Measurements from ENCODE around the gene FKBP10. TPM values are rescaled to one million over a fixed set of nuclear protein-coding genes. Genes with fewer than 3 reads are reported as not detected.
"Not testable (repeated sequence)": the region's sequence is repeated elsewhere in the genome, so short reads cannot be mapped to it uniquely, and the experiment has no call there.

The FKBP10 gene
- total RNA-seq, 1 donor from 2014 or later, result 0.27 TPM

DNA sequence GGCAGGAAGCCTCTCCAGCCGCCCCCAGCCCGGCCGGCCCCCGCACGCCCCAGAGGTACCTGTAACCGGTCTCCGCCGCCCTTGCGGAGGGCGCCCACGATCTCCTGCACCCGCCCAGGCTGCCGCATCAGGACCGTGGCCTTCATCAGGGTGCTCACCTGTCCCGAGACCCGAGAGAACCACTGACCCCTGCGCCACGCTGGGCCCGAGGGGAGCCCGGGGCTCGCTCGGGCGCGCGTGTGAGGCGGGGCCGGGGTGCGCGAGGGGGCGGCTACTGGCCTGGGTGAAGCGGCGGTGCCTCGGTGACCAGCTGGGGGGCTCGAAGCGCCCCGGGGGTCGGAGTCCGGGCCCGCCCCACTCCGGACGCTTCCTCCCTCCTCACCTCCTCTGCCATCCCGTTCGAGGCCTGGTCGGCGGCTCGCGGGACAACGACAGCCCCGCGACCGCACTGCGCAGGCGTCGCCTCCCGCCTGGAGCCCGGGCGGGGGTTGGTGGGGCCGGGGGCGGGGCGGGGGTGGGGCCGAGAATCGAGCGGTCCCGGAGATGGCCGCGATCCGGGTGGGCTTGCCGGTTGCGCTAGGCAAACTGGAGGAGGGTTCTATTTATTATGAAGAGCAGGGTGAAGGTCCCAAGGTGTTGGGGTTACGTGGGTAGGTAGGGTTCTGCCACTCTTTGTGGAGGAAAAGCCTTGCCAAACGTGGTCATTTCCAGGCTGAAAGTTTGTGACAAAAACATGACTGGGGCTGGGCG is 23.2 kb downstream of the FKBP10 start, which contains the start of gene NT5C3B:
Gene NT5C3B (minus strand): TSS at position 433 of the 750 bp plus-strand sequence. CDS start 39 bp downstream, at position 394.
- intact Hi-C loops (cut with micrococcal nuclease), result no loop called here

- intact Hi-C loops (cut with micrococcal nuclease), result no loop called here
Measured at GRCh38 chr17:41836550-41837196, 23.9 kb downstream of the FKBP10 start.

DNA sequence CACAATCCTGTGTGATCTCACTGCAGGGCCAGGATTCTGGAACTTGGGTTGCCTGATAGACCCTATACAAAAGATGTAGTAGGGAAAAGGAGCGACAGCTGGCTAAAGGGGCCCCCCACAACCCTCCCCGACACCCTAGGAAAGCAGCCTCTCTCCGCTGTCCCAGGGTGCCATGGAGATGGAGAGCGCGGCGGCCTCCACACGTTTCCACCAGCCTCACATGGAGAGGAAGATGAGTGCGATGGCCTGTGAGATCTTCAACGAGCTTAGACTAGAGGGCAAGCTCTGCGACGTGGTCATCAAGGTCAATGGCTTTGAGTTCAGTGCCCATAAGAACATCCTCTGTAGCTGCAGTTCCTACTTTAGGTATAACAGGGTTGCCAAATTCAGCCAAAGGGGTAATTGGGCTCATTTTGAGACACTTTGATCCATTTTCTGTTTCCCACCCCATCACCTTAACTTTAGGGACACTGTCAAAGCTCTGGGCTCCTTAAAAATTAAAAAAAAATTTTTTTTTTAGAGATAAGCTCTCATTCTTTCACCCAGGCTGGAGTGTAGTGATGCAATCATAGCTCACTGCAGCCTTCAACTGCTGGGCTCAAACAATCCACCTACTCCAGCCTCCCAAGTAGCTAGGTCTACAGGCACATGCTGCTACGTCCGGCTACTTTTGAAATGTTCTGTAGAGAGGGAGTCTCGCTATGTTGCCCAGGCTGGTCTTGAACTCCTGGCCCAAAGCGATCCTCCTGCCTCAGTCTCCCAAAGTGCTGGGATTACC is 25.1 kb downstream of the FKBP10 start, which contains the start of gene KLHL10:
Gene KLHL10 (plus strand): TSS at position 65 of the 778 bp plus-strand sequence. CDS start 108 bp downstream, at position 173.
- intact Hi-C loops (cut with micrococcal nuclease), result no loop called here

DNA sequence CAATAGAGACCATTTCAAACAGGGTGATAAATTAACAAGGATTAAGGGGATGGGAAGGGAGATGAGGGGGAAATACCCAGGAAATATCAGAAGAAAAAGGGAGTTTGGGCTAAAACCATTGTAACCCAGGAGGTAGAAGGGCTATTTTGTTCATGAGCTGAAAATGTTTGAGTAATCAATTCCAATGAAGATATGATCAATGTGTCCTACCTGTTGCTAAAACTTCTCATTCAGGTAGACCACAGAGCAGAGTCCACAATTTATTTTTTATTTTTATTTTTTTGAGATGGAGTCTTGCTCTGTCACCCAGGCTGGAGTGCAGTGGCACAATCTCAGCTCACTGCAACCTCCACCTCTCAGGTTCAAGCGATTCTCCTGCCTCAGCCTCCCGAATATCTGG is 26.6 kb downstream of the FKBP10 start:
- intact Hi-C loops (cut with micrococcal nuclease), result not testable (repeated sequence)

- intact Hi-C loops (cut with micrococcal nuclease), result not testable (repeated sequence)
Measured at GRCh38 chr17:41840781-41841180, 28.0 kb downstream of the FKBP10 start.

GRCh38 chr17:41844971-41845370 is 32.2 kb downstream of the FKBP10 start:
- intact Hi-C loops (cut with micrococcal nuclease), result no loop called here

- intact Hi-C loops (cut with micrococcal nuclease), result no loop called here
Measured at GRCh38 chr17:41848788-41849187, 36.0 kb downstream of the FKBP10 start.

DNA sequence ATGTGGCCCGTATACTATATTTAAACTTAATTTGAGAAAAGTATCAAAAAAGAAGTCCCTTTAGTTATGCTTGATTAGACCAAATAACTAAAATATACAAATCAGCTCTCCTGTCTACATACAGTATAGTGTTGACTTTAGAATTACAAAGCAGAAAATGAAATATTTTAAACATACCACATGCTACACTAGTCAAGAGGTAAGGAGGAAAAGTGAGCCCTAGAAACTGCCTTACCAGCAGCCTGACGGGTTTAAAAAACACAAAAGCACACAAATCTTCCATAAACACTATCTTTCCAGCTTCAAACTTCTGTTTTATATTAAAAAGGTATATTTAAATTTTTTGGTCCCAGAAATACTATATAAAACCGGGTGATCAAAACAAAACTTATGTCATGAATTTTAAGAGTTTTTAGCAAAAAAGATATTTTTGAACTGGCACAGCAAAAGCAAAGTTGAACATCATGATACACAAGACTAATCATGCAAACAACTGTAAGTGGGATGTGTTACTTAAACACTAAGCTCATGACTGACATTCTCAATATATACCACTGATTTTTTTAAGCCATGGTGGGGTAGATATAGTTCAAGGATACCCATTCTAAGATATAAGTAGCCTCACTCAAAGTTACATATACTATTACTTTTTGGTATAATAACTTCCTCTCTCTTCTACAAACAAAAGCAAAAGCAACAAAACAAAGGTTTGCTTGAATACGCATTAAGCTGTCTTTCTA is 36.6 kb downstream of the FKBP10 start:
- intact Hi-C loops (cut with micrococcal nuclease), result no loop called here

GRCh38 chr17:41851382-41851781 is 38.6 kb downstream of the FKBP10 start:
- intact Hi-C loops (cut with micrococcal nuclease), result not testable (repeated sequence)

DNA sequence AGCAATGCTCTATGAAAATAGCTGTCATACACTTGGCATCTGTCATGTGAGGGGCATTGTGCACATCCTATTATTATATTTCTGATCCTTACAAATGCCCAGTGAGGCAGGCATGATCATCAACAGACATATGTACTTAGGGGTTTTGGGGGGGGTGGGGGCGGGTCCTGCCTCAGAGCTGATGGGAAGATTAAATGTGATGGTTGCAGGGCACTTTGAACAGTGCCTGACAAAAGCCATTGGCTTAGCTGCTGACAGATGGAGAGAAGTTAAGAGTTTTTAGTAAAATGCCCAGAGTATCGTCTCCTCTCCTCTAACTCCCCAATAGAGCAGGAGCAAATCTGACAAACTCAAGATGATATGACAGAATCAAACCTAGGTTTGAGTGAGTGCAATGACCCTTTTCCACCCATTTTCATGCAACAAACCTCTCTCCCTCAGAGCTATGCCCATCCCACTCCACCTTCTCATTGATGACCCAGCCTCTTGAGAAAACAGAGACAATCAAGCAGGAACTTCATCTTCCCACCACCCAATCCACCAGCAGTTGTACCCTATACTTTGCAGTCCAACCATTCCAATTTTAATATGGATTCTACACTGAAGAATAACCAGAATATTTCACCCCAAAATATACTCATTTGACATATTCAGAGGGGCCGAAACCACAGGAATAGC is 47.6 kb downstream of the FKBP10 start:
- intact Hi-C loops (cut with micrococcal nuclease), result no loop called here

DNA sequence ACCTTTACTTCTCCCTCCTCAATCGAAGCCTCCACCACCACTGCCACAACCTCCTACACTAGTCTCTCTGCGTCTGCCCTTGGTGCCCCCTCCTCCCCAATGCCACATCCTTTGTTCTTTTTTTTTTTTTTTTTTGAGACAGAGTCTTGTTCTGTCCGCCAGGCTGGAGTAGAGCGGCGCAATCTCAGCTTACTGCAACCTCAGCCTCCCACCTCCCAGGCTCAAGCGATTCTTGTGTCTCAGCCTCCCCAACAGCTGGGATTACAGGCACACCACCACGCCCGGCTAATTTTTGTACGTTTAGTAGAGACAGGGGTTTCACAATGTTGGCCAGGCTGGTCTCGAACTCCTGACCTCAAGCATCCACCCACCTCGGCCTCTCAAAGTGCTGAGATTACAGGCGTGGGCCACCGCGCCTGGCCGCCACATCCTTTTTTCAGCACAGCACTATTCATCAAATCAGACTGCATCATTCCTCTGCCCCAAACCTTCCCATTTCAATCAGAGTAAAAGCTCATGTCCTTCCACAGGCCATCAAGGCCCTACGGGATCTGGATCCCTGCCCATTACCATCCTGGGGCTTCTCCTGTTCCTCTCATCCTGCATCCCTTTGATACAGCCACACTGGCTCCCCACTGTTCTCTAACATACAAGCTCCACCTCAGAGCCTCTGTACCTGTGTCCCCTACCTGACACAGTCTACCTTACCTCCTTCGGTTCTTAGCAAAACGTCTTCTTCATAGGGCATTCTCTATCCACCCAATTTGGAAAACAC is 50.5 kb downstream of the FKBP10 start:
- intact Hi-C loops (cut with micrococcal nuclease), result no loop called here

- intact Hi-C loops (cut with micrococcal nuclease), result loop anchor here (2.0 kb wide), 3 partner anchors 54 to 152 kb away; partner anchors contain the start of genes ACLY, DNAJC7 and P3H4
Measured at GRCh38 chr17:41864498-41864835, 51.7 kb downstream of the FKBP10 start.

- intact Hi-C loops (cut with micrococcal nuclease), result loop anchor here (1.0 to 2.0 kb wide), 4 partner anchors 54 to 152 kb away; partner anchors contain the start of genes ACLY, CNP, DNAJC7 and P3H4
Measured at GRCh38 chr17:41864836-41865595, 52.2 kb downstream of the FKBP10 start, which contains the start of gene KLHL11. Gene KLHL11, minus strand, starts transcription at chr17:41865423. Its CDS starts 53 bp downstream, at chr17:41865370.

GRCh38 chr17:41865596-41865893 is 52.7 kb downstream of the FKBP10 start:
- intact Hi-C loops (cut with micrococcal nuclease), result loop anchor here (1.0 to 2.0 kb wide), 4 partner anchors 53 to 151 kb away; partner anchors contain the start of genes ACLY, CNP, DNAJC7 and P3H4

- intact Hi-C loops (cut with micrococcal nuclease), result no loop called here
Measured at GRCh38 chr17:41868568-41868967, 55.8 kb downstream of the FKBP10 start.

- intact Hi-C loops (cut with micrococcal nuclease), result no loop called here
Measured at GRCh38 chr17:41869426-41869825, 56.6 kb downstream of the FKBP10 start.

DNA sequence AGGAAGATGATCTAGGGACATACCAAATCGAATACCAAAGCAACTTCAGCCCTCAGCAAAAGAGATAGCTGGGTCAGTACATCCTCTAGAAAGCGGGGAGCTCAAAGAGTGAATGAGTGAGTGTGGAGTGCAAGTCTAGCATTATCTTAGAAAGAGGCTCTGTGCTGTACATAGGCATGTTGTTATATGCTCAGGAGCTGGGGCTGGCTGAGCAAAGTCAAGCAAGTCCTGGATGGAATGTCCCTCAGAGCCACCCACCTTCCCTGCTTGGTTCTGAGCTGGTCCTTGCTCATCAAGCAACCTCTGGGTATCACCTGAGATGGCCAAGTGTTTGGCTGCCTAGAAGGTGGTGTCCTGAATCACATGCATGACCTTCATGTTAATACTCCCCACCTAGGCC is 57.3 kb downstream of the FKBP10 start:
- intact Hi-C loops (cut with micrococcal nuclease), result no loop called here

GRCh38 chr17:41870627-41871026 is 57.8 kb downstream of the FKBP10 start:
- intact Hi-C loops (cut with micrococcal nuclease), result no loop called here

DNA sequence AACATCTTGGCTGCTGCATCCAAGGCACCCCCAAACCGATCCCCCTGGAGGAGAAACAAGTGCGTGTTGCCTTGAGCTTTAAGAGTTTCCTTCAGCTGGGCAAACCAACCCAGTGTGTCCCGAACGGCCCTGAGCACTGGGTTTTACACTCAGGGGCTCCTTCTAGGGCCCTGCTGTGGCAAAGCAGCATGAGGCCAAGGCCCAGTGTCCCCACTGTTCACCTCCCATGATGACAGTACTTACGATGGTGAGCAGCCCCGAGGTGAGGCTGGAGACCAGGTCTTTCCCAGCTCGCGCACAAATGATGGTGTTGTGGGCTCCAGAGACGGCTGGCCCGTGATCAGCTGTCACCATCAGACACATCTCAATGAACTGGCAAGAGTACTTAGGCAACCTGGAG is 59.0 kb downstream of the FKBP10 start:
- intact Hi-C loops (cut with micrococcal nuclease), result no loop called here

All from T-helper 2 cell treated with Interferon-gamma antibody and Interleukin-4, amounts not matched to agents 100 ng/mL and 5 ng/mL, for 36 hours (primary cell).